ENCODE data around the gene XRCC5.
A peak's percentile ranks its signal among the peaks of the same experiment; 100 is the strongest.
"Not testable (repeated sequence)": the region's sequence is repeated elsewhere in the genome, so short reads cannot be mapped to it uniquely, and the experiment has no call there.

Gene XRCC5

GRCh38 chr2:216117561-216118340 is 8.6 kb downstream of the XRCC5 start:
- DNase-seq (ENCODE audit: low read depth in 2 of 2) = no peak

- DNase-seq (ENCODE audit: low read depth in 2 of 2) = no peak
Observed at GRCh38 chr2:216118474-216118873, 9.3 kb downstream of the XRCC5 start.

DNA sequence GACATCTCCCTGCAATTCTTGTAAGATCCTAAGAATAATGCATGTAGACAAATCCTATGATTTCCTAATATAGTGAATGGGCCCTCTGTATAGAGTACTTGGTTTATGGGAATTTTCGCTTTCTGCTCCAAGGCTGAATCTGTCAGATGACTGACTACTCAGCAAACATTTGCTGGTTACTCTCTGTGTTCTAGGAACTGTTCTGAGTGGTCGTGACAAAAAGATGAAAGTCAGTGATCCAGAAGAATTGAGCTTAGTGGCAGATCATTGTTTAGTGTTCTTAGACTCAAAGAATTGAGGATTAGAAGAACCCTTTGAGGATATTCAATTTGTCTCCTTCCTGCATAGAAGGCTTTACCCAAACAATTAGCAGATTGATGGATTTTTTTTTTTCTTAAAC is 10.0 kb downstream of the XRCC5 start:
- DNase-seq (ENCODE audit: low read depth in 2 of 2) = no peak

GRCh38 chr2:216119986-216120385 is 10.8 kb downstream of the XRCC5 start:
- no peak for DNase-seq (ENCODE audit: low read depth in 2 of 2)

DNA sequence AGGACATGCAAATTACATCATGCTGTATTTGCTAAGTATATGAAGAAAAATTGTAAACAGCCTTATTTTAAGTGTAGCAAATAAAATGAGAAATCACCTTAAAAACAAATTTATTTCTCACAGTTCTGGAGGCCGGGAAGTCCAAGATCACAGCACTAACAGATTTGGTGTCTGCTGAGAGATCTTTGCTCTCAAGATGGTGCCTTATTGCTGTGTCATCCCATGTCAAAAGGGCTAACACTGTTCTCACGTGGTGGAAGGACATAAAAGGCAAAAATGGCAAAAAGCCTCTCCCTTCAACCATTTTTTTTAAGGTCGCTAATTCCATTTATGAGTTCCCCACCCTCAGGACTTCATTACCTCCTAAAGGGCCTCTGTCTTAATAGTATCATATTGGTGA is 12.1 kb downstream of the XRCC5 start:
- no peak for DNase-seq (ENCODE audit: low read depth in 2 of 2)

- no peak for DNase-seq (ENCODE audit: low read depth in 2 of 2)
Observed at GRCh38 chr2:216126943-216127342, 17.8 kb downstream of the XRCC5 start.

GRCh38 chr2:216130346-216130971 is 21.3 kb downstream of the XRCC5 start:
- DNase-seq (ENCODE audit: low read depth in 2 of 2) = no peak

- DNase-seq (ENCODE audit: low read depth in 2 of 2) = no peak
Observed at GRCh38 chr2:216131175-216131926, 22.2 kb downstream of the XRCC5 start.

- DNase-seq (ENCODE audit: low read depth in 2 of 2) = no peak
Observed at GRCh38 chr2:216132585-216132984, 23.4 kb downstream of the XRCC5 start.

DNA sequence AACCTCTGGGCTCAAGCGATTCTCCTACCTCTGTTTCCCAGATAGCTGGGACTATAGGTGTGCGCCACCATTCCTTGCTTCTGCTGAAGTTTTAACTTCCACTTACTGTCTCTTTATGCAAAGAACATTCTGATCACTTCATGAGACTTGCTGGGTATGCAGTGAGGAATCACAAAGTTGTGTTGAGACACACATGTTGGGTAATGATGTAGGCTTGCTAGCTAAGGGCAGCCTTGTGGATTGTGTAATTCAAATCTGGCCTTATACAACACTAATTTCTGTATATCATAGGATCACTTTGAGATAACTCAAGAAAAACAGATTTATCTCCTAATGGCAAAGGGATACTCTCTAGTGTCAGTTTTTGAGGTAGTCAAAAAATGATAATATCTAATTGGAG is 24.2 kb downstream of the XRCC5 start:
- no peak for DNase-seq (ENCODE audit: low read depth in 2 of 2)

GRCh38 chr2:216134958-216135541 is 25.9 kb downstream of the XRCC5 start:
- no peak for DNase-seq (ENCODE audit: low read depth in 2 of 2)

DNA sequence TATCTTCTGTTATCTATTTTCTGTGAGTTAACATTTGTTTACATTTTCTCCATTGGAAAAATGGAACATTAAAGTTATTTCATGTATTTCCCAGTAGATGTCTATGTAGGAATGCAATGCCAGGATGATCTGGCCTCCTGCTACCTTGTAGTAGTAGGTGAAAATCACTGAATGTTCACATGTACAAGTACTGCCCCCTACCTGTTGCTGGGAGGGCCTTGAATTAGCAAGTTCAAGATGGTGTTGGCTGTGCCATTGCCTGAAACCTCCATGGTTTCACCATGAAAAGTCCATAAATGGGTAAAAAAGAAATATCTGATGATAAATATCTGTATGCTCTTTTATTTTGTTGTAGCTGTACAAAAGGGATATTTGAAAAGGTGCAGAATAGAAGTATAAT is 30.7 kb downstream of the XRCC5 start:
- DNase-seq (ENCODE audit: low read depth in 2 of 2) = peak in 1 of 2 donors; percentile 17

- not testable (repeated sequence) for DNase-seq (ENCODE audit: low read depth in 2 of 2)
Observed at GRCh38 chr2:216141516-216141915, 32.4 kb downstream of the XRCC5 start.

GRCh38 chr2:216142540-216142939 is 33.4 kb downstream of the XRCC5 start:
- peak in 1 of 2 donors; percentile 17 for DNase-seq (ENCODE audit: low read depth in 2 of 2)

- DNase-seq (ENCODE audit: low read depth in 2 of 2) = no peak
Observed at GRCh38 chr2:216144372-216144771, 35.2 kb downstream of the XRCC5 start.

- no peak for DNase-seq (ENCODE audit: low read depth in 2 of 2)
Observed at GRCh38 chr2:216144857-216145256, 35.7 kb downstream of the XRCC5 start.

DNA sequence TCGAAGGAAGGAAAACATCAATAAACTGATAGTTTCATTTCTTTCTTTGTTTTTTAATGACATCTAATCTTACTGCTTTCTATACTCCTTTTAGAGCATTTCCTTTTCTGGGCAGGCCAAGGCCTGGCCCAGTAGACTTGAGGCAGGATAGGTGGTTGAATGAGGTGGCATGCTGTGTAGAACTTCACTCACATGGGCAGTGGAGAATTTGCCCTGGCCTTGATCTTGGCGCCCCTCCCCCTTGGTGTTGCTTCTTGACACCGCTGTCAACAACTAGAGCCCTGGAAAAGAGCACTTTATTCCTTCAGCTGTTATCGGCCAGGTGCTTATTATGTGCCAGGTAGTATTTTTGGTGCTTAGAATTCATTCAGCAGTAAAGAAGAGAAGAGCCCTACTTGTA is 37.4 kb downstream of the XRCC5 start:
- no peak for DNase-seq (ENCODE audit: low read depth in 2 of 2)

DNA sequence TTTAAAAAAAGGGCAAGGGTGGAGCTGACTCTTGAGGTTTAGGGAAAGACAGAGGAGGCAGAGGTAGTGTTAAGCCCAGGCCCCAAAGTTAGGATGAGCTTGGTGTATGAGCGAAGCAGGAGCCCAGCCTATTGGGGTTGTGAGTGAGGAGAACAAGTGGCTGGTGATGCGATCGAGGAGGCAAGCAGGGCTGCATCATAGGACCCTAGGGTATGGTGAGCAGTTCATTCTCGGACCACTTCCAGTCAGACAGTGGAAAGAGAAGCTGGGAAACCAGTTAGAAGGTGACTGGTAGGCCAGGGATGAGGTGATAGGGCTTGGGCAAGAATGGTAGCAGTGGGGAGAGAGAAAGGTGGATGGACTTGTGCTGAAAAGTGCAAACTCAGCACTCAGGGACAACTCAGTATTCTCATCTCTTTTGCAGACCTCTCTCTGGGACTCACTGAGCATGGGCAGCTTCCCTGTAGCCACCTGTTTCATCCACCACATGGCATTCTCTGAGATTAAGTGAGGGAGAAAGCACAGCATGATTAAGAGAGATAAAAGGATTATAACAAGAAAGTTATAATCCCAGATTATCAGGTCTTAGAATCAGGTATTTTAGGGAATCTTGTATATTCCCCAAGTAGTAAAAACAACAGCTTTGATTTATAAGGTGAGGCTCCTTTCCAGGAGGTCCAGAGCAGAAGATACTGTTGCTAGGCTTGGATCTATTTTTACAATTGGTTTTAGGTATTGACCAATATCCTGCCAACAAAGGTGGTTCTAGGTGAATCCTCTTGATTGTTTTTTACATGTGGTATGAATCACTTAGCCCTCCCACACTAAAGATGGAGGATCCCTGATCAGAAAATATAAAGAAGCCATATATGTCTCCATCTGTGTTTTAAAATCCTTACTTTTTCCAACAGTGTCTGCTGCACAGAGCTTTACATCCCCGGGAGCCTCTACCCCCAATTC is 38.3 kb downstream of the XRCC5 start:
- DNase-seq (ENCODE audit: low read depth in 2 of 2) = no peak

GRCh38 chr2:216148983-216149382 is 39.8 kb downstream of the XRCC5 start:
- no peak for DNase-seq (ENCODE audit: low read depth in 2 of 2)

DNA sequence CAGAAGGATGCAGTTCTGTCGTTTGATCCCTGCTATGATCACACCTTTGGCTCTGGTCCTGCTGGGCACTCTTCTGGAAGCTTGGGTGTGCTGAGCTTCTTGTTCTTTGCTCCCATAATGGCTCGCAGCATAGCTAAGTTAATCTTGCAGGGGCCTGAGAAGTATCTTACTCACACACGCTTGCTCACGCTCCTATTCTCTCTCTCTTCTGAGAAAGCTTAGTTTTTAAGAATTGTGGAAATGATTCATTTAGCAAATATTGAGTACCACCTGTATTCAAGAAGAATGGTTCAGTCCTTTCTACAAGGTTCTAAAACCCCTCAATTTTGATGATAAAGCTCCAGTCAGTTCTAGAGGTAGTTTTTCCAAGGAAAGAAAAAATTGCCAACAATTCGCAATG is 40.6 kb downstream of the XRCC5 start:
- DNase-seq (ENCODE audit: low read depth in 2 of 2) = no peak

GRCh38 chr2:216151313-216152025 is 42.3 kb downstream of the XRCC5 start:
- DNase-seq (ENCODE audit: low read depth in 2 of 2) = no peak
